ENCODE results near the gene LYPD6. TPM values are rescaled to one million over a fixed set of nuclear protein-coding genes. Genes with fewer than 3 reads are reported as not detected.
A peak's percentile ranks its signal among the peaks of the same experiment; 100 is the strongest.

The LYPD6 gene
- total RNA-seq, 2 donors from 2014 or later, result 0.99 to 2.9 TPM

DNA sequence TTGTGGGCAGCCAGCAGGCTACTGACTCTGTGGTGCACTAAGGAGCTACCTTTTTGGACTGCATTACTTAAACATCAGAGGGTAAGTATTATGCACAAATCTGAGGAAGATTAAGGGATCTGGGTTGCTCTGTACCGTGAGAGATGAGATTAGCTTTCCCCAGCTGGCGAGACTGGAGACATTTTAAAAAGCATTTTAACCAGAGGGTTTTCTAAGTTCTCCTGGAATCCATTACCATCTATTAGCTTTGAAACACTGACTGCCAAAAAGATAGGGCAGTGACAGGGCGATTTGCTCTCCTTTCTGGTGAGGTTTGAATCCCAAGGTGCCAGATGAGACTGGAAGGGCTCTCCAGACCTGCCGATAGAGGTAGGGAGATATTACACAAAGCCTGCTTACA is 63.2 kb downstream of the LYPD6 start:
- H3K4me3 ChIP-seq, result no peak overlapping the region
- DNase-seq (no peak), ATAC-seq (no peak)
- TF ChIP-seq, protein P1, sequence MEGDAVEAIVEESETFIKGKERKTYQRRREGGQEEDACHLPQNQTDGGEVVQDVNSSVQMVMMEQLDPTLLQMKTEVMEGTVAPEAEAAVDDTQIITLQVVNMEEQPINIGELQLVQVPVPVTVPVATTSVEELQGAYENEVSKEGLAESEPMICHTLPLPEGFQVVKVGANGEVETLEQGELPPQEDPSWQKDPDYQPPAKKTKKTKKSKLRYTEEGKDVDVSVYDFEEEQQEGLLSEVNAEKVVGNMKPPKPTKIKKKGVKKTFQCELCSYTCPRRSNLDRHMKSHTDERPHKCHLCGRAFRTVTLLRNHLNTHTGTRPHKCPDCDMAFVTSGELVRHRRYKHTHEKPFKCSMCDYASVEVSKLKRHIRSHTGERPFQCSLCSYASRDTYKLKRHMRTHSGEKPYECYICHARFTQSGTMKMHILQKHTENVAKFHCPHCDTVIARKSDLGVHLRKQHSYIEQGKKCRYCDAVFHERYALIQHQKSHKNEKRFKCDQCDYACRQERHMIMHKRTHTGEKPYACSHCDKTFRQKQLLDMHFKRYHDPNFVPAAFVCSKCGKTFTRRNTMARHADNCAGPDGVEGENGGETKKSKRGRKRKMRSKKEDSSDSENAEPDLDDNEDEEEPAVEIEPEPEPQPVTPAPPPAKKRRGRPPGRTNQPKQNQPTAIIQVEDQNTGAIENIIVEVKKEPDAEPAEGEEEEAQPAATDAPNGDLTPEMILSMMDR (IDR thresholded peaks at IDR 0.05), result no peak
- no peak for TF ChIP-seq POLR2A (IDR thresholded peaks at IDR 0.05)
- H3K27ac ChIP-seq, result no peak overlapping the region
- H3K9me3 ChIP-seq, result no peaks in the 10 kb centered on the region
- H3K4me1 ChIP-seq, result no peaks in the 10 kb centered on the region
- intact Hi-C loops (cut with DNase I), result no loop called here
- no peaks in the 10 kb centered on the region for H3K27me3 ChIP-seq
- WGBS, 2 donors, result 82 to 84% methylated on average over 4 of the region's 4 CpGs
- no peaks in the 10 kb centered on the region for H3K36me3 ChIP-seq (replicated peaks in 1 of 2; ENCODE audit: insufficient read depth in 1 of 2, low read depth in 2 of 2)

- intact Hi-C loops (cut with DNase I), result no loop called here
- Histone ChIP-seq H3K27me3 (no peaks in the 10 kb centered on the region), H3K9me3 (no peaks in the 10 kb centered on the region), H3K4me3 (no peak overlapping the region), H3K36me3 (replicated peaks in 1 of 2; ENCODE audit: insufficient read depth in 1 of 2, low read depth in 2 of 2) (no peaks in the 10 kb centered on the region), H3K4me1 (no peaks in the 10 kb centered on the region), H3K27ac (no peak overlapping the region)
- ATAC-seq (no peak), DNase-seq (no peak)
- 93 to 94% methylated on average over 2 of the region's 2 CpGs for WGBS, 2 donors
- TF ChIP-seq, protein P1 (IDR thresholded peaks at IDR 0.05), result no peak
- no peak for TF ChIP-seq POLR2A (IDR thresholded peaks at IDR 0.05)
Observed at GRCh38 chr2:149394864-149395263, 64.5 kb downstream of the LYPD6 start.

DNA sequence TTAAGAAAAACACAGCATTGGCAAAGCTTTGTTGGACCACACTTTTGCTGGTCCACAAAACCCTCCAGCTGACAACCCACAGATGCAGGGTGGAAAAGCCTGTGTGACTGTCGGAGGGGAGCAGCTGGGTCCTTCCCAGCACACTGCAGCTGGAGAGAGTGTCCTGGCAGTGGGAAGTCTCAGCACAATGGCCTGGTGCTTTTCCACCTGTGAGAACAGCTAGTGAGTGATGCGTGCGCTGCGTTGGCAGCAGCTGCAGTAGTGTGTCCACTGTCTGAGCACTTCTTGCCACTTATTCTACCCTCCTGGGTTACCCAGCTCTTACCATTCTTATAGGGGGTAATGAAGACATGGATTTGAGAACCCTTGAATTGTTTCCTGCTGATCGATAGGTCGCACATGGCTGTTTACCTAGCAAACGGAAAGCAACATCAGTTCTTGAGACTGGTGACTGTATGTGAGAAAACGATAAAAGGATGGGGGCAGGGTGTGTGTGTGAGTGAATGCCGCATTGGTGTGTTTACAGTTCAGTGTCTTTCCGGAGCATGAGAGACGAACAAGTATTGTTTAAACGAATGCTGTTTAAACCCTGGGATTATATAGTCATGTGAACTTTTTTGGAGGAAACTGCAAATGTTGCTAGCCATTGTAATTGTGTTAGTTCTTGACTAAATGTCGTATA is 69.7 kb downstream of the LYPD6 start:
- H3K9me3 ChIP-seq, result no peaks in the 10 kb centered on the region
- no peaks in the 10 kb centered on the region for H3K4me1 ChIP-seq
- 20 to 26% methylated on average over 13 of the region's 13 CpGs for WGBS, 2 donors
- no peak for TF ChIP-seq POLR2A (IDR thresholded peaks at IDR 0.05)
- TF ChIP-seq, protein P1 (IDR thresholded peaks at IDR 0.05), result no peak
- intact Hi-C loops (cut with DNase I), result no loop called here
- no peak overlapping the region for H3K27ac ChIP-seq
- DNase-seq (peak in 3 of 4 donors; percentile 8 to 45 (median 16)), ATAC-seq (peak; percentile 53)
- H3K4me3 ChIP-seq, result no peak overlapping the region
- H3K36me3 ChIP-seq (replicated peaks in 1 of 2; ENCODE audit: insufficient read depth in 1 of 2, low read depth in 2 of 2), result no peaks in the 10 kb centered on the region
- no peaks in the 10 kb centered on the region for H3K27me3 ChIP-seq

GRCh38 chr2:149400997-149401396 is 70.6 kb downstream of the LYPD6 start:
- no peaks in the 10 kb centered on the region for H3K36me3 ChIP-seq (replicated peaks in 1 of 2; ENCODE audit: insufficient read depth in 1 of 2, low read depth in 2 of 2)
- no peaks in the 10 kb centered on the region for H3K9me3 ChIP-seq
- no peaks in the 10 kb centered on the region for H3K27me3 ChIP-seq
- no peaks in the 10 kb centered on the region for H3K4me1 ChIP-seq
- DNase-seq, result no peak
- no peak for ATAC-seq
- TF ChIP-seq, protein P1 (IDR thresholded peaks at IDR 0.05), result no peak
- no peak for TF ChIP-seq POLR2A (IDR thresholded peaks at IDR 0.05)
- 84 to 98% methylated on average over 2 of the region's 2 CpGs for WGBS, 2 donors
- H3K4me3 ChIP-seq, result no peak overlapping the region
- intact Hi-C loops (cut with DNase I), result no loop called here
- H3K27ac ChIP-seq, result no peak overlapping the region

GRCh38 chr2:149409506-149409905 is 79.1 kb downstream of the LYPD6 start:
- Histone ChIP-seq H3K4me1 (no peaks in the 10 kb centered on the region), H3K27me3 (no peaks in the 10 kb centered on the region), H3K9me3 (no peaks in the 10 kb centered on the region), H3K27ac (no peak overlapping the region), H3K36me3 (replicated peaks in 1 of 2; ENCODE audit: insufficient read depth in 1 of 2, low read depth in 2 of 2) (no peaks in the 10 kb centered on the region), H3K4me3 (no peak overlapping the region)
- ATAC-seq (no peak), DNase-seq (no peak)
- 71 to 90% methylated on average over 3 of the region's 3 CpGs for WGBS, 2 donors
- intact Hi-C loops (cut with DNase I), result no loop called here
- no peak for TF ChIP-seq POLR2A (IDR thresholded peaks at IDR 0.05)
- TF ChIP-seq, protein P1 (IDR thresholded peaks at IDR 0.05), result no peak

Data from body of pancreas (tissue), 4 donors.